GM18870 (cell line): ENCODE data around the gene MMP17.

Experiments used
- ATAC-seq: cut with Tn5 transposase; IDR thresholded peaks from one replicate; pipeline ENCODE4 v1.9.1; 2021; ENCODE audit warnings: moderate library complexity; ENCODE audit not compliant: unreplicated experiment

The MMP17 gene

GRCh38 chr12:131892711-131893604 lies 64.8 kb downstream of the MMP17 start:
- ATAC-seq: no peak

GRCh38 chr12:131893605-131894312 lies 65.6 kb downstream of the MMP17 start:
- ATAC-seq: no peak

- ATAC-seq: peak; percentile 55
Observed at GRCh38 chr12:131894313-131894860, 66.2 kb downstream of the MMP17 start, which contains the start of gene ULK1. Gene ULK1 (plus strand): TSS chr12:131894622. CDS start chr12:131895002, 380 bp downstream.

DNA sequence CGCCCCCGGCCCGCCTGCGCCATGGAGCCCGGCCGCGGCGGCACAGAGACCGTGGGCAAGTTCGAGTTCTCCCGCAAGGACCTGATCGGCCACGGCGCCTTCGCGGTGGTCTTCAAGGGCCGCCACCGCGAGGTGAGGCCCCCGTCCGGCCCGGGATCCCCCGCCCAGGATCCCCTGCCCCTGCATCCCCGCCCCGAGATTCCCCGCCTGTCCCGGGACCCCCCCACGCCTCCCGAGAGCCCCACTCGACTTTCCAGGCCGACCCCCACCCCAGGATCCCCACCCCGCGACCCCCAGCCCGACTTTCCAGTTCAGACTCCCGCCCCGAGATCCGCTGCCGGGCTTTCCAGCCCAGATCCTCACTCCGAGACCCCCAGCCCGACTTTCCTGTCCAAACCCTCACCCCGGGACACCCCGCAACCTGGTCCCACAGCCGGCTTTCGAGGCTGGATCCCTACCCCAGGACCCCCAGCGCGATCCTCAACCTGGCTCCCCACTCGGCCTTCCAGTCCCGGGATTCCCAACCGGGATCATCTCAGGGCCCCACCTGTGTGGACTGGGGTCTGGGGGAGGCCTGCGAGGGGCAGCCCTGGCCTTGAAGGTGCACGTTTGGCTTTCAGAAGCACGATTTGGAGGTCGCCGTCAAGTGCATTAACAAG lies 66.9 kb downstream of the MMP17 start:
- ATAC-seq: no peak

- peak; percentile 20 for ATAC-seq
Observed at GRCh38 chr12:131895640-131896079, 67.5 kb downstream of the MMP17 start.

- peak; percentile 42 for ATAC-seq
Observed at GRCh38 chr12:131896080-131896810, 68.1 kb downstream of the MMP17 start.

GRCh38 chr12:131896811-131897270 lies 68.6 kb downstream of the MMP17 start:
- ATAC-seq: no peak

- ATAC-seq: no peak
Observed at GRCh38 chr12:131897276-131897675, 69.1 kb downstream of the MMP17 start.

GRCh38 chr12:131897875-131898274 lies 69.7 kb downstream of the MMP17 start:
- no peak for ATAC-seq

- no peak for ATAC-seq
Observed at GRCh38 chr12:131900397-131900796, 72.2 kb downstream of the MMP17 start.
